NCI-H1105 (cell line): Measurements from ENCODE around the gene SLC16A4.
A peak's percentile ranks its signal among the peaks of the same experiment; 100 is the strongest.
"Not testable (repeated sequence)": the region's sequence is repeated elsewhere in the genome, so short reads cannot be mapped to it uniquely, and the experiment has no call there.

Experiments
- DNase-seq: peaks from one replicate; lab custom pipeline; 2025; lab: John Stamatoyannopoulos, UW

SLC16A4 gene

DNA sequence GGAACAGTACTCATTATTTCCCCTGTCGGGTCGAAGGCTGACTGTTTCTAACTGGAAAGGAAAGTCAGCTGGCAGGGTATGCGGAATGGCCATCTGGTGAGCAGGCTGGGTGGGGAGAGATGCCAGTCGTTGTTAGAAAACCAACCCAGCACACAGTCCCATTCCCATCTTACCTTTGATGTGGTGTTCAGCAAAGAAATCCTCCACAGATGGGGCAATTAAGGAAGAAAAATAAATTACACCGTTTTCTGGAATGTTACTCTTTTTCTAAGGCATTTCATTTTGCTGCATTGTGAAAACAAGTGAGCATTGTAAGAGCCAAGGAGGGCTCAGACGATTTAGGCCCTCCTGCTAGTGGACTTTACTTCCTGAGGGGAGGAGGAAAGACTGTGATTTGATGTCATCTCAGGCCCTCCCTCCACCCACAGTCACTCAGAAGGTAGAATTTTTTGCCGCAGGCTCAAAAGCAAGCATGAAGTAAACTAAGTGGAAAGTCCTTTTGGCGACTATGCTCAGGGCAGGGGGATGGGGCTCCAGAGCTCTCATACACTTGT is at the start of gene SLC16A4:
SLC16A4 (minus strand) TSS at position 335 of the 554 bp plus-strand sequence. CDS start 1,703 bp downstream, outside the sequence.
- DNase-seq: no peak

DNA sequence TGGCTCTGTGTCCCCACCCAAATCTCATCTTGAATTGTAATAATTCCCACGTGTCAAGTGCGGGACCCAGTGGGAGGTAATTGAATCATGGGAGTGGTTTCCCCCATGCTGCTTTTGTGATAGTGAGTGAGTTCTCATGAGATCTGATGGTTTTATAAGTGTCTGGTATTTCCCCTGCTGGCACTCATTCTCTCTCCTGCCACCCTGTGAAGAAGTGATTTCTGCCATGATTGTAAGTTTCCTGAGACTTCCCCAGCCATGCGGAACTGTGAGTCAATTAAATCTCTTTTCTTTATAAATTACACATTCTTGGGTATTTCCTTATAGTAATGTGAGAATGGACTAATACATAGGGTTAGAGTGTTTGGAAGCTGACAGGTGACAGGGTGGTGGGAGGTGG is 49.0 kb upstream of the SLC16A4 start:
- not testable (repeated sequence) for DNase-seq

DNA sequence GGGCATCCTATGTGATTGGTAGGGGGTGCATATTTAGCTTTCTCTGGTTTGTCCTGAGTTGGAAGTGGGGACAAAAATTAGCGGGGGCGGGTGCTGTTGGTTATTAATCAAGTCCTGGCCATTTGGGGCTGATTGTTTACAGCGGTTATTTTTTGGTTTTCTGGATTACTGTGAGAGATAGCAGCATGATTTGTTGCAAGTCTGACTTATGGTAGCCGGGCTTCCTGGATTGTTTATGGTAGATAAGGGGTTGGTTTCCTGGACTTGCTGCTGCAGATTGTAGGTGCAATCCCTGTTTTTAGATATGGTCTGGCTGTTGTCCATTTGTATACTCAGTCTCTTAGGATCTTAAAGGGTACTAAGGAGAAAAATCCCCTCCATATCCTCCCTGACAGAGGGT is 48.1 kb upstream of the SLC16A4 start:
- DNase-seq: no peak

DNA sequence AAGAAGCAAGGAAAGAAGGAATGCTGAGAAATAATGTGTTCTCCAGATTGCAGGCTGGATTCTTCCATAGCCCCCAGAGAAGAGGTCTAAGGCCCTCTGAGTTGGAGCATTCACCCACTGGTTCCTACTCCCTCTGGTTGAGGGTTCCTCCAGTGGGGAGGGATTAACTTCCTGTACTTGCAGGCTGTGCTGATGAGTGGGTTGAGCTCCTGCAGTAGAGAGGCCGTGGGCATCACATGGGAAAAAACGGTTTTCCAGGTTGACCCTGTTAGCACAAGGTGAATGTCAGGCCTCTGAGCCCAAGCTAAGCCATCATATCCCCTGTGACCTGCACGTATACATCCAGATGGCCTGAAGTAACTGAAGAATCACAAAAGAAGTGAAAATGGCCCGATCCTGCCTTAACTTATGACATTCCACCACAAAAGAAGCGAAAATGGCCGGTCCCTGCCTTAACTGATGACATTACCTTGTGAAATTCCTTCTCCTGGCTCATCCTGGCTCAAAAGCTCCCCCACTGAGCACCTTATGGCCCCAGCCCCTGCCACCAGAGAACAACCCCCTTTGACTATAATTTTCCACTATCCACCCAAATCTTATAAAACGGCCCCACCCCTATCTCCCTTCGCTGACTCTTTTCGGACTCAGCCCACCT is 46.9 kb upstream of the SLC16A4 start:
- not testable (repeated sequence) for DNase-seq

DNA sequence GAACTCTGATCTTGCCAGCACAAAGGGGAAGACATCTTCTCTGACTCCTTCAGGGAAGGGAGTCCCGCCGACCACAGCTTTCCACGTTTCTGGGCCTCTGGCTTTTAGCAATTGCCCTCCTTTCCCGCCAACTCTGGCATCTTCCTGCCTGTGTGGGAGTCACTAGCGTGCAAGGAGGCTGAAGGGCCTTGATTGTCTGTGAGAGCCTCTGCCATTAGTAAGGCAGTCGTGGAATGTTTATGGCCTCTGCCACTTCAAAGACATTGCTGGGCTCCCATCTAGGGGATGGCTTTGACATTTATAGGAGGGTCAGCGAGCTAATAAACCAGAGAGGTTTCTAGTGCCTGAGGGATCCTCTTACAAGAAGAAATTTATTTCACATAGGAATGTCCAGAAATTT is 45.8 kb upstream of the SLC16A4 start:
- DNase-seq: no peak

DNA sequence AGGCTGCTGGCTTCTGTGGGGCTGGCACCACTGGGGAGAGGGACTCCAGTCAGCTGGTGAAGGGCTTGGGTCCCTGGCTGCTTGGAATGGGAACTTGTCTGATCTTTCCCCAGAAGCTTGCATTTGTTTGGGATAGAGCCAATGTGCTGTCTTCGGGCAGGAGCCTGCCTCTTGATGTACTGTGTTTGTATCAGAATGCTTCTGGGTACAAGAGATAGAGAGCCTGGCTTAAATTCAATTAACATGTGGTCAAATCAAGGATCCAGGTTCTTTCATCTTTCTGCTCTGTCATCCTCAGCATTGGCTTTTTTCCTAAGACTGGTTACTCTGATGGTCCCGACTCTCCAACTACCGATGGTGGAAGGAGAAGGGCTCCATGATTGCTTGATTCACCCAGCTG is 44.1 kb upstream of the SLC16A4 start:
- DNase-seq: no peak

DNA sequence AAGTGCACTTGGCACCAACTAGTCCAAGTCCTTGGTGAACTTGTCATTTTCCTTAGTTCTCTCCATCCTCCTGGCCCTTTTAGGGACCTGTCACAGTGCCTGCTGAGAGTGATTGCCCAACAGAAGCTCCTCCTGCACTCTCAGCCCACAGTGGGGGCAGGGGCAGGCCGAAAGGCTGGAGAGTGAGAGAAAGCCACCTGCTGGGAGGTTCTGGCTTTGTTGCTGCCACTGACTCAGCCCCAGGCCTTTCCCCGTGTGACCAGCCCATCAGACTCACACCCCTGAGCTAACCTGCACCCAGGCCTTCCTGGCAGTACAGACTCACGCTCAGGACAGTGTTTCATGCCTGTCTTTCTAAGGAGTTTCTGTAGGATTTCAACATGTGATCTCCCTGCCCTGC is 43.0 kb upstream of the SLC16A4 start:
- no peak for DNase-seq

DNA sequence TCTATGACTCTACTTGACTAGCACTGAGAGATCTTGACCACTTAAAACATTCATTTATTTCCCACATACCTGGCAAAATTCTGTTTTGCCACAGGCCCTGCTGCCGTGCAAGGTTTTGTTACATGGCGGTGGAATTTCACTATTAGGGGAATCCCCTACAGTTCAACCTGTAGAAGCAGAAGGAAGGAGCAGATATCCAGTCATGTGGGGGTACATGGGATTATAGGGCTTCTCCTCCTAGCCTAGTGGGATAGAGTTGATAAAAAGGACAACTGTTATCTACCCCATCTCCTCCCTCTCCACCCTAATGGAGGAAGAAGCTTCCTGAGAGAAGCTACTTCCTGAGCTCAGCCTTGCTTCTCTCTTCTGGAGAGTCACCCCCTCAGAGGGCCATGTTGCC is 42.4 kb upstream of the SLC16A4 start:
- no peak for DNase-seq

DNA sequence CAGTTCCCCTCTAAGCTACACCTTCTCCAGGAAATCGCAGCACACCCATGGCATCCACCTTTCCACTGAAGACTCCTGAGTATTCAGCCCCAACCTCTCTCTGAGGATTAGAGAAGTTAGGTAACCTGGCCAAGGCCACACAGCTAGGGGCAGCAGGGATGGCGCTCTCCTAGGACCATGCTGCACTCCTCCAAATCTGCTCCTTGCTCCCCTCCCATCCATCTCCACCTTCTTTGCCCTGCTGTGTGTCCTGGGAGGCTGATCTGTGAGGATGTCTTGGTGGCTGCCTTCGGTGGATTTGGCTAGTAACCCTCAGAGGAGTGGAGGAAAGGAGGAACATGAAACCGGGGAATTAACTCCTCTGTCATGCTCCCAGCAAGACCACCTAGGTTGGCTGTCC is 40.1 kb upstream of the SLC16A4 start:
- no peak for DNase-seq

DNA sequence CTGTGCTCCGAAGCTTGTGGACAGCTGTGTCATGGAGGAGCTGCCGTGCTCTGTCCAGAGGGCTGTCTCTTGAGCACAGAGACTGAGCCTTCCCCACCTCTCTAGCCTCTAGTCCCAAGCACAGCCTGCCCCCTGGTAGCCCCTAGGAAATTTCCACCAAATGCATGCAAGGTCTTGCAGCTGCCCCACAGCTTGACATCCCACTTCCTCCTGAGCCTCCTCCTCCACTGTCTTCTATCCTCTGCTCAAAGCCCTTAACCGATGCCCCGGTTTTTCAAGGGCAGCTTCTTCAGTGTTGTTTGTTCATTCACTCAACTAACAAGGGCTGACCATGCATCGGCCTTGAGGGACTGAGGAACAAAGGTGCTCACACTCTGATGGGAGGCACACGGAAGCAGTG is 39.5 kb upstream of the SLC16A4 start:
- no peak for DNase-seq

DNA sequence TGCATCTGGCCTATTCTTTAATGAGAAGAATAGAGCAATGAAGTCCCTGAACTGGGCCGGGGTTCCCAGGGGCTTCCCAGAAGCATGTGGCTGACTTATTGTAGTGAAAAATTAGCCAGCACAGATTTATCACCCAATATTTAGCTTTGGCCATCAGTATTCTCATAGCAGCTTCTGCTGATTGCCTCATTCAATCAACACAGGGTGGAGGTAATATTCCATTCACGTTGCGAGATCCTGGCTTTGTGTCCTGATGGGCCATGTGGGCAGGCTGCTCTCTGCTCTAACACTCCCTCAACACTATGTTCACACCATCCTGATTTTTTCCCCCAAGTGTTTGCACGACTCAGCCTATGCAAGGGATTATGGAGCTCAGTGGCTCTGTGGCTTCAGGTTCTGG is 38.1 kb upstream of the SLC16A4 start:
- no peak for DNase-seq

DNA sequence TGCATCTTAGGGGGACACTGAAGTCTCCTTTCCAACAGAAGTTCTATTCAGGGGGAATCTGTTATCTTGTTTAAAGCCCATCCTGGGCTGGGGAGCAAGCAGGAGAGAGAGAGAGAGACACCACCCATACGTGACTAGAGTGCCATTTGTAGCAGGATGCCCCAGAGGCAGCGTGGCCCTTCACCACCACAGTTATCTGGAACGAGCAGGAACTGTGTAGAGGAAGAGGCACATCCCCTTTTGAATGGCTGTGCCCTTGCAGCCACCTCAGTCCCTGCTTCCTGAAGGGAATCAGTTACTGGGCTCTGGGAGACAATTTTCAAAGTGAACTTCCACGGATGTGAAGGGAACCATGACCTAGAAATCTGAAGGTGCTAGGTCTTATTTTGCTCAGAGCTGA is 36.0 kb upstream of the SLC16A4 start:
- DNase-seq: no peak

DNA sequence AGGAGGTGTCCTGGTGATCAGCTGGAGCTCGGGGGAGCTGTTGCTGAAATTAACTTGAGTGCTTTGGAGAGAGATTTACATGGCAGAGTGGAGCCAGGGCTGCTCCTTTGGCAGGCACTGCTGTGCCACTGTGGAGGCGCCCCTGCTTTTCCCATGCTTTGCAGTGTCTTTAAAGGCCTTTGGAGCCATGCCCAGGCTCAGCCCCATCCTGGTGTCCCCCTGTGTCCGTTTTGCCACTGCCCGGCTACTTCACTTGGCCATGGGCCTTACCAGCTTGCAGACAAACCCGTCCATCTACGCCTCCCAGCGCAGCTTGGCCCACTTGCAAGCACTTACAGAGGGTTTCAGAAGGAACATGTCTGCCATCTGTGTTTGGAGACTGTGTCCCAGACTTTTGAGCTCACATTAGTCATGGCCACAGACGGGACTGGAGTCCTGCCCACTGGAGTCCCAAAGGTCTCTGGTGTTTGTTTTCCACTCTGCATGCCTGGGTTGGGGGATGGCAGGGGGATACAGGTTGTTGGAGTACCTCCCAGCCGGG is 34.9 kb upstream of the SLC16A4 start:
- no peak for DNase-seq

DNA sequence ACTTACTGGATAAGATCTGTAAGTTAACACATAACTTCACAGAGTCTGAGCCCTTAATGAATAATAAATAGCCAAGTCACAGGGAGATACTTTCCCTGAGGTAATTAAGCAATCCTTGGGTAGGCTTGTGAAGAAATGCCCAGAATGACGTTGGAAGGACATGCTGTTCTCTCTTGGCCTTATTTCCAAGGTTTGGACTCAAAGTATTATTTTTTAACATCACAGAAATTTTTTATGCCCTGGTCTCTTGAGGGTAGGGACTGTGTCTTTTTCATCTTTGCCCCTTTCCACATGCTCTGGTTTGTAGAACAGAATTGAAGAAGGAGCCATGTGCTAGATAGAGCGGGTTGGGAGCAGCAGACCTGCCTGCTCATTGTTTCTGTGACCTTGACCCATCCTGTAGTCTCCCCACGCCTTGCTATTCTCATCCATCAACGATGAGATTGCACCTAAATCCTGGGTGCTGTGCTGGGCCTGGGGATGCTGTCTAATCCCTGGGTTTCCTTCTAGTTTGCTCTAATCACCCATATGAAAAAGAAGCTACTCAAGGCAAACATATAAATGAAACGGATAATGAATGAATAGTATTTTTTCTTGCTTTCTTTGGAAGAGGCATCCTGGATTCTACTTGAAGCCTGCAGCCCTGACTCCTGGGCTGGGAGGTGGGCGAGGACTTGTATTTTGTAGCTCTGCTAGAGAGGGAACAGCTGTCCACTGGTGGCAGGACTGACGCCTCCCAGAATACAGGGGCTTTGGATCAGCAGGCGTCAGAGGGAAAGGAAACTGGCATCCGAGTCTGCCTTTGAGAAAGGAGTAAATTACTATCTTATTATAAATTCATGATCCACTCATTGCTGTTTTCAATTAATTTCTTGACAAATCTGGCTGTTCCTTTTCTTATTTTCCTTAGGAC is 34.1 kb upstream of the SLC16A4 start:
- no peak for DNase-seq

DNA sequence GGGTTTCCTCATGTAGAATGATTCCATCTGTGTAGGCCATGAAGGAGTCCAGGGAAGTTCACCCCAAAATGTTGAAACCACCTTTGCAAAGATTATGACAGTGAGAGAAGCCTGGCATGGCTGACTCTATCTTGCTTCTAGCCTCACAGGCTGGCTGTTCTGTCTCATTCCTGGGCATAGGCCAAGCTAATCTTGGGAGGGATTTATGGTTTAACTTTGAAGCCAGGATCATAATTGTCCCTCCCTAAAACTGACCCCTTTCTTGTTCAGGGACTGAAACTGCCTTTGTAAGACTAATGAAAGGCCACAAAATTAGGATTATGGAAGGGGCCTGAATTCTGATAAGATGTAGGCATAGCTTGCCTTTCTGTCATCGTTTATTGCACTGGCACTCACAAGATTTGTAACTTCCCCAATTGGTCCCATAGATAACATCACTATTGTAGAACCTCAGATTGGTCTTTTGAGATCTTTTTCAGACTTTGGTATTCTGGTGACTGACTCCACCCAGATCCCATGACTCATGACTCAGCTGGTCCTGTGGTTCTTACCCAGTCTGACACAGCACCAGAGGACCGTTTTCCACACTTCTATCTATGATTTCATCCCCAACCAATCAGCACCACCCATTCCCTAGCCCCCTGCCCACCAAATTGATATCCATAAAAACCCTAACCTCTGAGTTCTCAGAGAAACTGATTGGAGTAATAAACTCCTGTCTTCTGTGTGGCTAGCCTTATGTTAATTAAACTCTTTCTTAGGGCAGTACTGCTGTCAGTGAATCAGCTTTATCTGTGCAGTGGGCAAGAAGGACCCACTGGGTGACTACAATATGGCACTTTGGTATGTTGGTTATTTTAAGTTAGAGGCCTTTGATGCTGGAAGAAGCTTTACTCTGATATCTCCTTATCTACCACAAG is 30.3 kb upstream of the SLC16A4 start:
- DNase-seq: no peak

DNA sequence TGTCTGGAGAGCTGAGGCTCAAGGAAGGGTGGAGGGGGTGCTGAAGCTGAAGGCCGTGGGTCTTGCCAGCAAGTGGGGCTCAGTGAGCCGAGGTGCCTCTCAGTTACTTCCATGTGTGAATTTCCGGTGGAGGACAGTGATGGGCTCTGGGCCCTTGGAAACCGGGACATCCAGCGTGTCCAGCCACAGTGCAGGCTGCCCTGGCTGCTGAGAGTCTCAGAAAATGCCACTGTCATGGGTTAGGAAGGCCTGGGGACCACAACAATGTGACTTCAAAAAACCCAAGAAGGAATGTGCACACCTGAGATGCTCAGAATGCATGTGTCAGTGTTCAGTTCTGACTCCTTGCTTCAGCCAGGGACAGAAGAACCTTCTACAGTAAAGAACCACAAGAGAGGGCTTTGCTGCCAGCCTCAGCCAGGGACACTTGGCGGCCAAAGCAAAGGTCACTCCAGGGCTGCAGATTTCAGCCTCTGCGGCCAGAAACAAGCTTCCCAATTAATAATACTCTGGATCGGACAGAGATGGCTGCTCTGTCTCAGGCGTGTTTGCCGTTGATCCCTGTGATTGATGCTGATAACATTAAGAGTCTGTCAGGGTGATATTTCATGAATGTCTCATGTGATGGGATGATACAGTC is 29.3 kb upstream of the SLC16A4 start:
- DNase-seq: no peak

DNA sequence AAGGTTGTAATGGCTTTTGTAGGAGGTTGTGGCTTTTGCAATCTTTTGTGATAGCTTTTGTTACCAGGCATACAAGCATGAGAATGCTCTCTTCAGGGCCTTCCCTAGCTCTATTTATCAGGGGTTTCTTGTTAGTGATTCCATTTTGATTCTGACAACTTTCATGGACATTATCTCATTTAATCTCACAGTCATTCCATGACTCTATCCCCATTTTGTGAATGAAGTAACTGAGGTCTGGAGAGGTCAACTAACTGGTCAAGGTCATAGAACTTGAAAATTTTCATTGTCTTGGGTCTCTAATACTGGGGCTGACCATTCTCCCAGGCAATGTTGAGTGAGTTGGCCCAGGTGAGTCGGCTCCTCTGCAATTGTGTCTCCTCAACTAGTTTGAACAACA is 27.9 kb upstream of the SLC16A4 start:
- no peak for DNase-seq

DNA sequence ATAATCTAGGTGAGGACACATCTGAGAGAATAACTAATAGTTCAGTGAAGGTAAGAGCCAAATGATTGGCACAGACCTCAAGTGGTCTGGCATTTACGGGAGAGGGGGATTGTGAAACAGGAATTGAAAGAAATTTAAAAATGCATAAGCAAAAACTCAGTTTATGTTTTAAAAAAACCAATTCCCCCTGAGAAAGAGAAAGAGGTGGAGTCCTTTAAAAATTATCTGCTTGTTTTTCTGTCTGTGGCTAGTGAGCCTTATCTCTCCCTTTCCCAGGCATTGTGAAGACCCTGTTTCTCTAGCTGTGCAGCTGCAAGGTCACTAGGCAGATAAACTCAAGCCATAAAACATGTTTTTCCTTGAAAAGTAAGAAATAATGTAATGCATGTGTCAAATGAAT is 22.2 kb upstream of the SLC16A4 start:
- DNase-seq: not testable (repeated sequence)

DNA sequence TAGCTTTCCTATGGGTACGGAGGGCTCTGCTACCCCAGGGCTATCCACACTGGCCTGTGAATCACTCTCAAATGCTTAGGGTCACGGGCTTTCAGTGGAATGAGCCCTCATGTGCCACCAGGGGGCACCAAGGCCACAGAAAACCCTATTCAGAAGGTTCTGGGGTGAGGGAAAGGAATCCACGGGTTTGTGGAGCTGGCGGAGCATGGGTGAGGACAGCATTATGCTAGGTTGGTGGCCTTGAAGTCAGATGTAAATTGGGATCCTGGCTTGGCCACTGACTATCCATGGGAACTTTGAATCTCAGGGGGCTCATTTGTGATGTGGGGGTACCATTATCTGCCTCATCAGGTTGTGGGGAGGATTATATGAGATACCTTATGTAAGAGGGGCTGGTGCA is 21.8 kb upstream of the SLC16A4 start:
- DNase-seq: peak; percentile 30

DNA sequence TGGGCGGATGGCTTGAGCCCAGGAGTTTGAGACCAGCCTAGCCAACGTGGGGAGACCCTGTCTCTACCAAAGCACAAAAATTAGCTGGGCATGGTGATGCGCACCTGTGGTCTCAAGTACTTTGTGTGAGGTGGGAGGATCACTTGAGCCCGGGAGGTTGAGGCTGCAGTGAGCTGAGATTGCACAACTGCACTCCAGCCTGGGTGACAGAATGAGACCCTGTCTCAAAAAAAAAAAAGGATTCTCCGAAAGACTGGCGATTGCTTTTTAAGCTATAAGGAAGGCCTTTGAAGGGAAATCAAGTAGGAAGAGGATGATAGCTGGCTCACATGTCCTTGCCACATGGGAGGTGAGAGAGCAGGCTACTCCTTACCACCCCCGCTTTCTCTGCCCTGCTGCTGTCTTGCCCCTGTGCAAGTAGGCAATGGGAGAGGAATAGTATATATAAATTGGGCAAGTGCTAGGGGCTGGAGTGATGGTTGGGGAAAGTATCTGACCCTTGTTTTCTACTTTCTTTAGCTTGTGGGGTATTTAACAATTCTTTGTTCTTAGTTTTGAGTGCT is 20.4 kb upstream of the SLC16A4 start:
- no peak for DNase-seq

DNA sequence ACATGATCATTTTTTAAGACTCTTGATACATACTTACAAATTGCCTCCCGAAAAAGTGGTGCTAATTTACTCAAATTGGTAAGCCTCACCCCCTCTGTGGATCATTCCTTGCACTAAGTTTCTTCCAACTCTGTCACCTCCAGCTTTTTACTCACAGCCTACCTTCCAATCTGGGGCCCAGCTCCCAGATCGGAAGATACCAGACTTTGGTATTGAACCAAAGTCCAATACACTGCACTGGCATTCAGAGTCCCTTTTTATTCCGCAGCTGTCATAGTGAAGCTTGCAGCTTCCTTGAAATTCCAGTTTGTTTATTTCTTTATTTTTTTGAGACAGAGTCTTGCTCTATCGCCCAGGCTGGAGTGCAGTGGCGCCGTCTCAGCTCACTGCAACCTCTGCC is 18.5 kb upstream of the SLC16A4 start:
- no peak for DNase-seq
